Esophagus squamous epithelium (tissue), 4 donors: ENCODE results near the gene UBD.

Experiments used
- POLR2A ChIP-seq, 4 donors: fragments of 450-650 bp; IDR thresholded peaks; one replicate each; pipeline ENCODE4 v1.6.1; 2017; ENCODE audit warnings: antibody characterized with exemption in 4 of 4, mild to moderate bottlenecking in 4 of 4, moderate library complexity in 3 of 4
- TF ChIP-seq, protein P1 (sequence below), 6 experiments: fragments of 450-650 bp in 4 of 6; fragments of 200-600 bp in 2 of 6; sonication (generic) in 2 of 6; IDR thresholded peaks; one replicate each; pipeline ENCODE4 v1.5.1; 2016 to 2019; ENCODE audit warnings: antibody characterized with exemption in 6 of 6, mild to moderate bottlenecking in 4 of 6, moderate library complexity in 4 of 6

DNA sequence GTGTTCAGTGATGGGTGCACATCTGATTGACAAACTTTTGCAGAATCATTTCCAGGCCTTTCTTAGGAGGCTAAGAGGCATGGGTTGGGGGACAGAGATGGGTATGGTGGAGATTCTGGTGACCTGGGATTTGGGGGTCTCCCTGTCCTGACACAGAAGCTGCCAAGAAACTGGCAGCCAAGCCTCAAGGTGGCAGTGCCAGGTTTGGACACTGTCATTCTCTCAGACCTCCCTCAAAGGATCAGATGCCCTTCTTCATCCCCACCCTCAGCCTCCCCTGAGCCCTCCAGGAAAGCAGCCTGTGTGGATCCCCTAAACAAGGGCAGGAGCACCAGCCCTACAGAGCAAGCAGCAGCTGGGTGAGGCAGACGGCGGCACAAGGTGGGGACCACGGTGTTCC lies 53.7 kb downstream of the UBD start:
- TF ChIP-seq, protein P1, sequence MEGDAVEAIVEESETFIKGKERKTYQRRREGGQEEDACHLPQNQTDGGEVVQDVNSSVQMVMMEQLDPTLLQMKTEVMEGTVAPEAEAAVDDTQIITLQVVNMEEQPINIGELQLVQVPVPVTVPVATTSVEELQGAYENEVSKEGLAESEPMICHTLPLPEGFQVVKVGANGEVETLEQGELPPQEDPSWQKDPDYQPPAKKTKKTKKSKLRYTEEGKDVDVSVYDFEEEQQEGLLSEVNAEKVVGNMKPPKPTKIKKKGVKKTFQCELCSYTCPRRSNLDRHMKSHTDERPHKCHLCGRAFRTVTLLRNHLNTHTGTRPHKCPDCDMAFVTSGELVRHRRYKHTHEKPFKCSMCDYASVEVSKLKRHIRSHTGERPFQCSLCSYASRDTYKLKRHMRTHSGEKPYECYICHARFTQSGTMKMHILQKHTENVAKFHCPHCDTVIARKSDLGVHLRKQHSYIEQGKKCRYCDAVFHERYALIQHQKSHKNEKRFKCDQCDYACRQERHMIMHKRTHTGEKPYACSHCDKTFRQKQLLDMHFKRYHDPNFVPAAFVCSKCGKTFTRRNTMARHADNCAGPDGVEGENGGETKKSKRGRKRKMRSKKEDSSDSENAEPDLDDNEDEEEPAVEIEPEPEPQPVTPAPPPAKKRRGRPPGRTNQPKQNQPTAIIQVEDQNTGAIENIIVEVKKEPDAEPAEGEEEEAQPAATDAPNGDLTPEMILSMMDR (IDR thresholded peaks at IDR 0.05), result no peak
- TF ChIP-seq POLR2A (IDR thresholded peaks at IDR 0.05), result no peak
